Heart left ventricle (tissue), 16 donors: ENCODE results near the gene RAMP2. TPM values are rescaled to one million over a fixed set of nuclear protein-coding genes. Genes with fewer than 3 reads are reported as not detected.

Experiments
- ATAC-seq, 4 donors: fragments of 200-7000 bp; cut with Tn5 transposase; one replicate each; pipeline ENCODE4 v1.9.1; 2020 to 2022; ENCODE audit warnings: moderate library complexity in 4 of 4, mild to moderate bottlenecking in 3 of 4, moderate number of reproducible peaks in 1 of 4
- DNase-seq, 5 donors: peaks; one replicate each; pipeline ENCODE4 v3.0.0-alpha.2; 2020
- H3K27ac ChIP-seq, 12 donors: fragments of 200-600 bp; sonication (generic) in 4 of 12; one replicate each; pipeline versions ENCODE4 v1.5.0 to v1.8.0; 2016 to 2022; ENCODE audit warnings: mild to moderate bottlenecking in 2 of 12
- H3K27me3 ChIP-seq, 9 donors: fragments of 200-600 bp; sonication (generic) in 2 of 9; one replicate each; pipeline versions ENCODE4 v1.5.1 to v1.8.0; 2016 to 2022; ENCODE audit warnings: mild to moderate bottlenecking in 3 of 9
- H3K36me3 ChIP-seq, 9 donors: fragments of 200-600 bp; sonication (generic) in 2 of 9; one replicate each; pipeline versions ENCODE4 v1.5.0 to v1.8.0; 2018 to 2022; ENCODE audit warnings: mild to moderate bottlenecking in 2 of 9
- H3K4me1 ChIP-seq, 12 donors: fragments of 200-600 bp; sonication (generic) in 4 of 12; one replicate each; pipeline versions ENCODE4 v1.5.0 to v1.8.0; 2016 to 2022; ENCODE audit warnings: mild to moderate bottlenecking in 3 of 12
- H3K4me3 ChIP-seq, 12 donors: fragments of 200-600 bp; sonication (generic) in 4 of 12; one replicate each; pipeline versions ENCODE4 v1.5.0 to v1.8.0; 2017 to 2022; ENCODE audit warnings: mild to moderate bottlenecking in 9 of 12, moderate library complexity in 4 of 12
- H3K9me3 ChIP-seq, 12 donors: fragments of 200-600 bp; sonication (generic) in 4 of 12; one replicate each; pipeline versions ENCODE4 v1.5.0 to v1.8.0; 2016 to 2022; ENCODE audit warnings: mild to moderate bottlenecking in 1 of 12
- CTCF ChIP-seq, 12 donors: fragments of 200-600 bp; sonication (generic) in 4 of 12; IDR thresholded peaks; one replicate each; pipeline versions ENCODE4 v1.5.0 to v1.8.0; 2018 to 2022; ENCODE audit warnings: antibody characterized with exemption in 12 of 12, mild to moderate bottlenecking in 5 of 12
- POLR2A ChIP-seq, 2 donors: fragments of 450-650 bp; IDR thresholded peaks; one replicate each; pipeline ENCODE4 v1.6.1; 2017; ENCODE audit warnings: antibody characterized with exemption in 2 of 2, mild to moderate bottlenecking in 2 of 2, moderate library complexity in 2 of 2
- WGBS, 4 donors: extraction: QIAGEN DNeasy Blood & Tissue Kit in 2 of 4; methylation state at CpG; one replicate each; pipeline versions ENCODE4 v1.1.5 to v1.1.7; 2013 to 2018; 5-methylcytosine and 5-hydroxymethylcytosine counted together
- intact Hi-C, 10 donors: fragments of 100-400 bp; cut with DNase I; formaldehyde crosslinking; loops; one replicate each; pipeline versions ENCODE4 v1.11.1 to v1.14.2; 2022
- polyA plus RNA-seq, 2 donors: library from polyadenylated mRNA; stranded (reverse); fragments of 200-250 nt; gene quantifications; one replicate each; pipeline ENCODE4 v1.2.3, GENCODE V29; 2013
- total RNA-seq, 9 donors: library from RNA; depleted of rRNA in 2 of 9; stranded (reverse); fragments of >200 nt in 2 of 9; fragmentation: NEBNext Ultra II Directional in 3 of 9; extraction: Animal tissue kit (Norgen Biotek cat#: 25700) in 3 of 9; gene quantifications; one replicate each; pipeline versions ENCODE4 v1.1.0 to v1.2.4, GENCODE V29; 2016 to 2023
- donor health status: ischemic (EF 13 %, LVEDD 7.1; RV severe dilation, severe dysfunction).
- donor health status: healthy with polysubstance abuse.
- donor health status: DM: no; HTN: yes; CAD: no.
- donor health status: DM: no; HTN: no; CAD: no.
- donor health status: ischemic (EF 25% LVEDD 6.9; RV normal size, moderate dysfunction).
- donor health status: ischemic (EF 25% LVEDD 5.7; RV mildly dilated, moderate dysfunction).
- donor health status: healthy.
- donor health status: DM: yes; HTN: yes; CAD: no.
- donor health status: ischemic (EF 35%, LVEDD 5.7; RV mildly dilated, moderate dysfunction).
- donor health status: nonischemic (EF 11% LVEDD 7.7; RV severe dilation, severe dysfunction).
- donor health status: DM: yes; HTN: yes; CAD: no.
- donor health status: PGD.
- donor health status: ischemic (EF 29% LVEDD 5.4; RV normal size, mild dysfunction).
- donor health status: nonischemic (EF 23%, LVEDD 6.1; RV moderate dilation, normal function).

Gene RAMP2
- total and polyA plus RNA-seq, 11 donors = 31.2 to 82.0 (median 39.7) TPM

- no peaks in the 10 kb centered on the region for H3K9me3 ChIP-seq
- intact Hi-C loops = loop anchor here in 1 of 10 donors (10.0 kb wide), 1 partner anchor 45 kb away; the partner anchor contains the start of gene BECN1
Observed at GRCh38 chr17:42779936-42780850, 19.2 kb downstream of the RAMP2 start, which contains the start of gene WNK4. TSS of gene WNK4 (plus strand) at chr17:42780610. CDS start at chr17:42780699, 89 bp downstream.

GRCh38 chr17:42780851-42781638 is 20.0 kb downstream of the RAMP2 start:
- H3K36me3 ChIP-seq = peaks cover 0 to 37% (median 36%) of the 10 kb centered on the region in 9 donors
- no peak overlapping the region for H3K27ac ChIP-seq
- no peak for DNase-seq
- peaks cover 26 to 63% (median 54%) of the 10 kb centered on the region in 9 donors for H3K27me3 ChIP-seq
- H3K4me3 ChIP-seq = peak overlapping the region; percentile 16 to 53 (median 36)
- TF ChIP-seq CTCF (IDR thresholded peaks at IDR 0.05) (no peak), POLR2A (IDR thresholded peaks at IDR 0.05) (no peak)
- intact Hi-C loops = no loop called here
- no peaks in the 10 kb centered on the region for H3K9me3 ChIP-seq
- peaks cover 0 to 32% (median 12%) of the 10 kb centered on the region in 12 donors for H3K4me1 ChIP-seq
- peak in 2 of 4 donors; percentile 15 to 18 for ATAC-seq
- WGBS, 4 donors = 6 to 8% (median 7%) methylated on average over 10 to 39 of the region's 39 CpGs

More at GRCh38 chr17:42779936-42780850, 19.2 kb downstream of the RAMP2 start, which contains the start of gene WNK4:
- WGBS, 4 donors = 5 to 13% (median 7%) methylated on average over 28 to 65 of the region's 65 CpGs
- Histone ChIP-seq H3K27ac (no peak within 1 kb of the TSS), H3K4me1 (peaks cover 0 to 30% (median 12%) of the 10 kb centered on the region in 12 donors), H3K4me3 (peak within 1 kb of the TSS; percentile 16 to 53 (median 36)), H3K27me3 (peaks cover 23 to 55% (median 46%) of the 10 kb centered on the region in 9 donors), H3K36me3 (peaks cover 0 to 46% (median 44%) of the 10 kb centered on the region in 9 donors)
- TF ChIP-seq CTCF (IDR thresholded peaks at IDR 0.05) (no peak), POLR2A (IDR thresholded peaks at IDR 0.05) (no peak)
- DNase-seq (no peak), ATAC-seq (peak in 2 of 4 donors; percentile 39 to 51)

GRCh38 chr17:42781639-42782165 is 20.7 kb downstream of the RAMP2 start:
- intact Hi-C loops = no loop called here
- TF ChIP-seq POLR2A (IDR thresholded peaks at IDR 0.05) = no peak
- no peak for TF ChIP-seq CTCF (IDR thresholded peaks at IDR 0.05)
- H3K9me3 ChIP-seq = no peaks in the 10 kb centered on the region
- WGBS, 4 donors = 31 to 58% (median 45%) methylated on average over 5 to 10 of the region's 10 CpGs
- DNase-seq (no peak), ATAC-seq (no peak)
- H3K4me3 ChIP-seq = no peak overlapping the region
- H3K36me3 ChIP-seq = peaks cover 0 to 31% (median 29%) of the 10 kb centered on the region in 9 donors
- H3K4me1 ChIP-seq = peaks cover 0 to 32% (median 12%) of the 10 kb centered on the region in 12 donors
- H3K27ac ChIP-seq = no peak overlapping the region
- H3K27me3 ChIP-seq = peaks cover 26 to 70% (median 60%) of the 10 kb centered on the region in 9 donors
